Measurements from ENCODE around the gene DLG2.

DNA sequence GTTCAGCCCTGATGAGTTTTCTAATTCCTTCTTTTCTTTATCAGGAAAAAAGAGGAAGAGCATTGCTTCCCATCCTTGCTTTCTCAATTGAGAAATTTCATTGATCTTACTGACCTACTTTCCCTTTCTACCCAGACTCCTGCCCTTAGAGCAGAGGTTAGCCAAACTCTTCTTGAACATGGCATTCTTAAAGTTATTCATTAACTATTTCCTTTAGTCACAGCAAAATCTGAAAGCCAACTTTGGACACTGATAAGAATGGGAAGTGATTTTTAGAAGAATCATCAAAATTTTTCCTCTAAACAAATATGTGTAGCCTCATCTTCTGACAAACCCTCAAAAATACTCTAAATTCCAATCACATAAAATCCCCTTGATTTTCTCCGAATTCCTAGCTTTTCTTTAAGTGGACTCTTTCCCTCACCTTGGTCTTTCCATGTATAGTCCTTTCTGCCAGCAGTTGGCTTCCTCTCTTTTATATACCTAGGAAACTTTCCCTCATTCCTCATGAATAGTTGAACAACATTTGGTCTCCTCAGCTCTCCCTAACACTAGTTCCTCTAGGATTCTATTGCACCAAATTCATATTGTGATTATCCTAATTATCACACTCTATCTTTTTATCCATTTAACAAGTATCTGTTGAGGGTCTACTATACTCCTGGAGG, 1774.2 kb downstream of the DLG2 start:
- TF ChIP-seq POLR2A (IDR thresholded peaks at IDR 0.05; ENCODE audit: low read depth, low read length) (no peak), TAF1 (IDR thresholded peaks at IDR 0.05; ENCODE audit: low read depth, low read length) (no peak), POLR2AphosphoS5 (IDR thresholded peaks at IDR 0.05; ENCODE audit: low read depth, low read length) (no peak)

Data from GM12891 (cell line).